CD4-positive, alpha-beta T cell treated with Interleukin-6 at 100 ng/mL for 8 hours (primary cell): ENCODE measurements around the gene COBL.

Experiments used
- DNase-seq: peaks from one replicate; pipeline ENCODE4 v3.0.0-alpha.2; 2020; ENCODE audit warnings: mixed read lengths, low spot score

The COBL gene

DNA sequence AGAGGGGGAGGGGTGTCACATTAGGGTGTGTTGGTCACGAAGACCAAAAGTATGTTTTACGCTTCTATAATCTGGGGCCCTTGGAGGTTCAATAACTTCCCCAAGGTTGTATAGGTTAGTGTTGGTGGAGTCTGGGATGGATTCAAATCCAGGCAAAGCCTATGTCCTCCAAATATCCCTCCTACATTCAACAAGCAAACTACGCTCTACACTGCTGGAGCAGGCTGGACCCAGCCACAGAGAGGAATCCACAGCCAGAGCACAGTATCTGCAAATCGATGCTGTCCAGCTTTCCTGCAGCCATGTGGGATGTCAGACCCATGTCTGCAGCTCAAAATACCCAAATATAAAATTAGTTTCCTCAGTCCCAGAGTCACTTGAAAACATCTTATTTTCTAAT is 198.0 kb downstream of the COBL start:
- DNase-seq, result no peak

DNA sequence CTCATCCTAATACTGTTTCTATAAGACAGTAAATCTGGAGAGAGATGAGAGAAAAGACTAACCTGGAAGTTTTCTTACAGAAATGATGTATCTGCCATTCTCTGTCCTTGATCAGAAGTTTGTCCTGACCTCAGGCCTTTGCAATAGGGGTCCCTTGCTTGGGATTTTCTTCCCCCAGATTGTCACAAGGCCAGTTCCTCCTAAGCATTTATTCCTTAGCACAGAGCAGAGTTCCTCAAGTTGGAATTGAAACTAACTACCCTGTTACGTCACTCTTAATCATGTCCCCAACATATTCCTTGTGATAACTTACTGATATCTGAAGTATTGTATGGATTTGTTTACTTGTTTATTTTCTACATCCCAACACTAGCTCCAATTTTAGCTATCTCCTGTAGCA is 202.1 kb downstream of the COBL start:
- no peak for DNase-seq

DNA sequence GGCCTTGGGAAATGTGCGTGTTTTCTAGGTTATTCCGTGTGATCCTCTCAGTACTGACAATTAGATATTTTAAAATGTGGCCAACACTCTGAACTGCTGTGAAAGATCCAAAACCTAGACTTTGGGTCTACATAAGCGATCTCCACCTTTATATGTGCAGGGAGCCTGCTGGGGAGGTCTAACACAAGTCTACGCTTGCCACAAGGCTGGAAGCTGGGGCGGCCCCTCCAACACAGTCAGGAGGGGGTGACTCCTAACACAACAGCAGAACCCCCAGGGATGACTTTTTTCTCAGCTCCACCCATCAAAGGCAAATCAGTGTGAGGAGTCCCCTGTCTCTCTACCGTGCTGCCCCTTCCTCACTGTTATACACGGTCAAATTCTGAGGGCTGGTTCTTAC is 202.6 kb downstream of the COBL start:
- no peak for DNase-seq

DNA sequence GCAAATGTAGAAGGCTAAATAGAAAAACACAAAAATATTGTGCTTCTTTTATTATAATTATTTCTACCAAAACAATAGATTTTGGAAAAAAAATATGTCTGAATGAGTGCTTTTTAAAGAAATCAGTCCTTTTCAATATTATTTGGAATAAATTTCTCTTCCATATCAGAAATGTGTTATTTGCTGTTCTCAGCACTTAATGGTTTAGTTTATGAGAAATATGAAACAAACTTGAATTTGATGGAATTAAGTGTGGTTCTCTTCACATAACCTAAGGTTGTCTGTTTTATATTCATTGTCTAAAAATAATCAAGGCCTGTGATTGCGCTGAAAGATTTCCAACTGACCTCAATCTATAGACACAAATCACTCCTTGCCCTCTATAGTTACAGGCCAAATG is 203.0 kb downstream of the COBL start:
- no peak for DNase-seq

DNA sequence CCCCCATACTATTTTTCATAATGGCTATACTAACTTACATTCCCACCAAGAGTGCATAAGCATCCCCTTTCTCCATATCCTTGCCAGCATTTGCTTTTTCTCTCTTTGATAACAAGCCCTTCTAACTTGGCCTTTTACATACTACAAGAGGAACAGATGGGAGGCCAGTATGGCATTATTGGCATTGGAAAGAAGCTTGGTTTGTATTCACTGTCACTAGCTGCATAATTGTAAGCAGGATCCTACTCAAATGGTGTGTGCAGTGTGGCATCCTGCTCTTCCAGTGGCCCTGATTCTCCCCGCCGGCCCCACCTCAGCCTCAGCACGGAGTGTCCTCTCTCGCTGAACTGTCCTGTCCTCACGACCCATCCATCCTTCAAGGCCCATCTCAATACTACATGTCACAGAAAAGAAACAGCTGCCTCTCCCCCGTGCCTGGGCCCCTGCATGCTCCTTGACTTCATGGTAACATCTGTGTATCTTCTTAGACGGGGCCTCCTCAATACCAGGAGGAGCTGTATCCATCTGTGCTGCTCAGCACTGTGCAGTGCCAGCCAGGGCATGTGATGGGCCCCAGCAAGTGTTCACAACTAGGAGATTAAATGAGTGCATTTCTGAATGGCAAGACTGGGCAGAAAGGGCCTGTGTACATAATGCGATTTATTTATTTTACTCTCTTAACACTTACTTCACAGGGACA is 205.2 kb downstream of the COBL start:
- DNase-seq, result no peak

DNA sequence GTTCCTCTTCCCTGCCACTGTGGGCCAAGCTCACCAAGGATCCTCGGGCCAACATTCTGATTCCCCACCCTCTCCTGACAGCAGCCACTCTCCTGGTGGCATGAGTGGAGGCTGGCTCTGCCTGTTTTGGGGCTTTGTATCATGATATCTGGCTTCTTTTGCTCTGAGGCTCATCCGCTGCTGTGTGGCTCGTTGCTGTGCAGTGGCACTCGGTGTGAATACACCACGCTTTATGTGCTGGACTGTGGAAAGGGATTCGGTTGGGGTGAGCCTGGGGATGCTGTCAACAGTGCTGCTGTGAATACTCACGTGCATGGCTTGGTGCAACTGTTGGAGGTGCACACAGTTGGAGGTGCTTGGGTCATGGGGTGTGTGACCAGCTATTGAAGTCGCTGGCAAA is 208.5 kb downstream of the COBL start:
- DNase-seq, result no peak

DNA sequence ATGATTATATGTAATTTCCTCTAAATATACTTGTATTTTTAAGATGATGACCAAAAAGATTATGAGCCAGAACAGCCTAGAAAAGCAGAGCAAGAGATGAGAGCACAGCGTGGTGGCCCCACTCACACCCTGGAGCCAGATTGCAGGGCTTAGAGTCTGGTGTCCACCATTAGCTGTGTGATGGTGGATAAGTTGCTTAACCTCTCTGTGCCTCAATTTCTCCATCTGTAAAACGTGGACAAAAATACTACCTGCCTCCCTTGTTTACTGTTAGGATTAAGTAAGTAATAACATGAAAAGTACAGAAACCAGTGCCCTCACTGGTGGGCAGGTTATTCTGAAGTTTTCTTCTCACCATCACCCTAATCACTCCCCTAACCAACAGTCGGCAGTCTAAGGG is 212.3 kb downstream of the COBL start:
- no peak for DNase-seq

DNA sequence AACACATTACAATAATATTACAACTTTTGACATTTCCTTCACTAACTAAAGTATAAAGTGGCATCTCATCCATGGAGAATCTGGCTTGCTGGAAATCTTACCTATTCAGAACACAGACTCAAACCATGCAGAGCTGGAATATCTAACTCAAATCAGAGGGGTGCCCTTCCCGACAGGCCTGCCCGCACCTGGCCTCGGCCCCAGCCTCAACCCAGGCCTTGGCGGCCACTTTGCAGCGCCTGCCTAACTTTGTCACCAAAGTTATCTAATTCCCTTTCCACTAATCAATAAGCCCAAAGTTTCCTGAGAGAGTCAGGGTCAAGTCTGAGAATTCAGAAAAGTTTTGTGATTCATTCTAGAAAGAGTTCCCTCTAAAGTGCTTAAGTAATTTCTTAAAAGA is 212.9 kb downstream of the COBL start:
- DNase-seq, result no peak

DNA sequence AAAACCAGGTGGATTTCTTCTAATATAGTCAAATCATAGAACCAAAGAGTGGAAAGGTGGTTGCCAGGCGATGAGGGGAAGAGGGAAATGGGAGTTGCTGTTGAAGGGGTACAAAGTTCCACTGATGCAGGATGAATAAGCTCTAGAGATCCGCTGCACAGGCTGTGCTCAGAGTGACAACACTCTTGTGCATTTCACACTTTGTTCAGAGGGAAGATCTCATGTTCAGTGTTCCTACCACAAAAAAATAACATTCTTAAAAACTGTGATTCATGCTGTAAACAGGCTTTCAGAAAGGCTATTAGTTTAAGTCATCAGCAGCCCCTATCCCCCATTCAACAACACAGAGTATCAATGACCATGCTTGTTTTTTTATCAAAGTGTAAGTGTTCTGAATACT is 213.8 kb downstream of the COBL start:
- DNase-seq, result no peak

DNA sequence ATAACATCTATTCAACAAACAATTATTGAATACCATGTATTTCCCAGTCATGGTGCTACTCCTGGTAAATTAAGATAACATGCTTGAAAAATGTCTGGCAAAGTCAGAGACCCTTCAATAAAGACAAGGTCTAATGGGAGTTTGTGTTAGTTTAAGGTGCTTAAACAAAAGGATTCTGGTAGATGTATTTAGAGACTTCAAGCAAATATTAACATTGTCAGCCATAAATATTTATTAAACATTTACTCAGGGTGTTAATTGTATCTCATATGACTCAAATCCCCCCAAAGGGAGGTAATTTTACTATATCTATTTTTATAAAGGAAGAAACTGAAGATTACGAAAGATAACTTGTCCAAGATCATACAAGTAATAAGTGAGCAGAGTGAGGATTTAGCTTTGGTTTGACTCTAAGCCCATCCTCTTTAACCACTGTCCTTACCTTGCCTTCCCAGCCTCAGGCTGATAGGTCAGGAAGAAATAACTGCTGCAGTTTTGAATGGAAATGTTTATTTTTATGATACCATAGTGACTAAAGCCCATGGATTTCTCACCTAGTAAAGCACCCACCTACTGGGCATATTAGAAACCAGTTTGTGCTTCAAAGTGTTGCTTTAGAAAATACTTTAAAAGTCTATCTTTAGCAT is 215.4 kb downstream of the COBL start:
- no peak for DNase-seq

DNA sequence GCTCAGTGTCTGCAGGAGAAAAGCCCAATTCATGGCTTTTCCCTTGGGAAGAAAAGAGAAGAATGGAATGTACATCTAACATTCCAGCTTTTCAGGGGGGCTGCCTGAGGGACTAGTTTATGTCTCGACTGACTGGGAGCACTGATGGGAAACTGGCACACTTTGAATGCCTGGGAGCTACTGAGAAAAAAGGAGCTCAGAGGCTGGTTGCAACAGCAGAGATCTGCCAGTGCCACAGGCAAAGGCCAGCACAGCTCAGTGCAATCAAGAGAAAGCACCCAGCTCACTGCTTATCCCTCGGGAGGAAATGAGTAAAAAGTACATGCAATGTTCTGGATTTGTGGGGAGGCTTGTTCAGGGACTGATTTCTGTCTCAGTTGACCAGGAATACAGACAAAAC is 226.2 kb downstream of the COBL start:
- DNase-seq, result no peak

DNA sequence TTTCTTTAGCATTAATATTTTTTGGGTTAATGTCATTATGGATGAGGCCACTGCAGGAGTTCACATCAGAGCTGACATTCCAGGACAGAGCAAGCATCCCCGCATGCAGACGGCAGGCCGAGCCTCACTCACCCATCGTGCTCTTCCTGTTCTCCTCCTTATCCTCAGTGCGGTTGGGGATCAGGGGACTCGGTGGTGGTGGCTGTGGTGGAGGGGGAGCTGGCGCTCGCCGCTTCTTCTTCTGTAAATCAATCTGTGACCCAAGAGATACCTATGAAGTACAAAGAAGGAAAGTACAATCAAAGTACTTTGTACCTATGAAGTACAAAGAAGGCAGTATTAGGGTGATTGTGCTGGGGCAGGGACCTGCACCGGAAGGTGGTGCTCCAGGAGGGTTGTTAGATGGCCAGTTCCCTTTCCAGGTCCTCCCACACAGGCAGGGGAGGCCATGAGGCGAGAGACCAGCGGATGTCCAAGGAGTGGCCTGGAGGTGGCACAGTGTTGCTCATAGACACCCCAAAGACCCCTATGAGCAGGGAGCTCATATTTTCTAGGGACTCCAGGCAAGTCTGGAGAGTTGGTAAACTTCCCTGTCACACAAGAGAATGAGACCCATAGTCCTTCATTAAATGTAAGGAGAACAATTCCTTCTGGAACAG is 231.4 kb downstream of the COBL start:
- no peak for DNase-seq

DNA sequence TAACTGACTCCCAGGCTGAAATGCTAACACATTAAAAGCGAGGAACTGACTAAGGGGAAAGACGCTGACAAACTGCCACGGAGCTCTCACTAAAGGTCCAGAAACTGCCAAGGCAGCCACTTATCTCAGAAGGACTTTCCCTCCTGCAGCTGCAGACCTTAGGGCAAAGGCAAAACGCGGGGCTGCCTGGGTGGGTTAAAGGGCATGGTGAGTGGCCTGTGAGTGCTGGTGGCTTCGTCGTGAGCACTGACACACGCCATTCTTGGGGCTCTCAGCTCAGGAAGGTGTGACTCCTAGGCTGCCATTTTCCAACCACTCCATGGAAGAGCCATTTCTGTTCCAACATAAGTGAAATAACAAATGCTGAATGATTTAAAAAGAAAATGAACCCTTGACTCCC is 232.5 kb downstream of the COBL start:
- no peak for DNase-seq

DNA sequence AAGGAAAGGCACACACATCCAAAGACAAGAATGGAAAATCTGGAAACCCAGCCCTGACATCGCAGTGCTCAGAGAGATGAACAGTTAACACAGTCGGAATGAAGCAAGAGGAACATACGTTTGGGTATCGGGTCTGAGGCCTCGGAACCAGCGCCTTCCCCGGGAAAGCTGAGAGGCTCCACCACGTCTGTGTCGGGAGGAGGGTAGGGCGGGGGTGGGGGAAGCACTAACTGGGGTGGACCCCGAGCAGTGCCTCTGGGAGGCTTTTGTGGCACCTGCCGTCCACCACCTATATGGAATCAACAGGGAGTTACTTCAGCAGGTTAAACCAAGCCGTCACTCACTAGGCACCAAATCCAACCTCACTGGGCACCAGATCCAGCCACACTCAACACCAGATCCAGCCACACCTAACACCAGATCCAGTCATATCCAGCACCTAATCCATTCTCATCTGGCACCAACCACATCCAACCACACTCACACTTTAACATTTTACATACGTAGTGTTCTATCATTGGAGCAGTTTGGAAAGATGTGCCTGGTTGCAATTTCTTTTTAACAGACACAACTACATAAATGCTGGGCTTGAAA is 233.6 kb downstream of the COBL start:
- DNase-seq, result no peak

DNA sequence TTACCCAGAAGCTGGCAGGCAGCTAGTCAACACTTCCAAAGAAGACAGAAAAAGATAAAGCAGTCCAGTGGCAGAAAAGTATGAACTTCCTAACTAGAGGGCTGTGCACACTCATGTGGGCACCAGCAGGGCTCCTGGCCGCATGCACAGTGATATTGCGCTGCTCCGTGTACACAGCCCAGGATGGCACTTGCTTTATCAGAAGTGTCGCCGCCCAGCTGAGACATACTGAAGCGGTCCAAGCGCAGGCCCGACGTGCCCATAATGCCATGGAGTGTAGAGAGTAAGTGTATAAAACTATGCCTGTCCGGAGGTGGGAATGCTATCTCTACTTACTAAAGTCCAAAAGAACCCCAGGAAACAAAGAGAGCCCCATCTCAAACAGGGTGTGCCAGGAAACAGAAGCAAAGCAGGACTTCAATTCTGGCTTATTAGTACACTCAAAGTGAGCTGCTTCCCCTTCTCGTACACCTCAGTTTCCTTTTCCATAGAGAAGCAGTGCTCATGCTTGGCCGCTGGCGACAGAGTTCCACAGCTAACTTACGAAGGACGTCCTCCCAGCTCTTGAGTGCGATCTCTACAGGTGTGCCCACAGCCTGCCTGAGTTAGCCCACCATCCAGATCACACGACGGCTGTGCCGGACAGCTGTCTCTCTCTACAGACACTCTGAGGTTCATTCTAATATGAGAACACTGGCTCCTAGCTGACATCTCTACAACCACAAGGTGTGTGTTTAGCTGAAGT is 234.3 kb downstream of the COBL start:
- no peak for DNase-seq

DNA sequence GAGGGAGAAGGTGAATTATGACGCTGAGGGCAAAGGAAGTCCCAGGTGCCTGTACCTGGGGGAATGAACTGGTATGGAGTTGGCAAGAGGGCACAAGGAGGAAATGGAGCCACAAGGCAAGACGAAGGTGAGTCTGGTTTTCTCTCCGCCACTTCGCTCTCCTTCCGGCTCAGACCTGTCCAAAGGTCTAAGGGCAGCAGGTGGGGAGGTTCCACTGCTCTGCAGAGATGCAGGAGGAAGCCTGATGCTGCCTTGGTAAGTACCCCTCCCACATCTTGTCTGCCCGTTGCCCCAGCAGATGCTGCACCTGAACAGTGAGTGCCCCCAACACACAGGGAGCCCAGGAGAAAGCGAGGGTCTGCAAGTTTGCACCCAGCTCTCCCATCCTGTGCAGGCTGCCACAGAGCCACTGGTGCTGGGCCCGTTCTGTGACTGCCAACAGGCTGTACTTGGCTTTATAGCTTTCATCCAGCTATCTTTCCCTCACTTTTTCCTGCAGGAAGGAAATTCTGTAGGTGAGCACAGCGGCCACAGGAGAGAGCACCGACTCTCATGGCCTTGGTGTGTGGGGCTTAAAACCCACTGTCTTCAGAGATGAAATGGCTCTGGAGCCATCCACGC is 235.2 kb downstream of the COBL start:
- DNase-seq, result no peak

DNA sequence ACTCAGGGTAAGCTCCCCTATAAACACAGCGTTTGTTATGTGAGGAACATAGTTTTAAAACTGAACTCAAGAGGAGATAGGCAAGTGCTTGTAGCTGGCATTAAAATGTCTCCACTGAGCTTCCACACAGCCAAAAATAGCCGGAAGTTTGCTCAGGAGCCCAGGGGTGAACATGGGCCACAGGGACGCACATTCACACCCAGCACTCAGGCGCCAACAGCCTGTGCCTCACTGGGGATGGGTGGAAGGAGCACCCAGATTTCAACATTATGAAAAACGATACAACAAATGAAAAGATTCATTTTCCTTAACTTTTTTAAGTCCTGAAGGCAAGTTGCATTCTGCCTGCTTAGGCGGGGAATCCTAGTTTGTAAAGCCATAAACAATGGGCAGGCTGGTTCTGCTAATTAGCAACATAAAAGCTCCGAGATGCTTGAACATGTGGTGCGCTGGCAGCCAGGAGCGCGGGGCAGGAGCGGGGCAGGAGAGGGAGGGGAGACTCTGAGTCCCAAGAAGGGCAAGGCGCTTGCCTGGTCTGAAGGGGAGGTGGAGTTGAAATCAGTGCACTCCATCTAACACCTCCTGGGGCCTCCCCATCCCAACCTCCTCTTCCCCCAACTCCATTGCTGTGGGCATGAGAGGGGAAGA is 235.9 kb downstream of the COBL start:
- DNase-seq, result no peak

DNA sequence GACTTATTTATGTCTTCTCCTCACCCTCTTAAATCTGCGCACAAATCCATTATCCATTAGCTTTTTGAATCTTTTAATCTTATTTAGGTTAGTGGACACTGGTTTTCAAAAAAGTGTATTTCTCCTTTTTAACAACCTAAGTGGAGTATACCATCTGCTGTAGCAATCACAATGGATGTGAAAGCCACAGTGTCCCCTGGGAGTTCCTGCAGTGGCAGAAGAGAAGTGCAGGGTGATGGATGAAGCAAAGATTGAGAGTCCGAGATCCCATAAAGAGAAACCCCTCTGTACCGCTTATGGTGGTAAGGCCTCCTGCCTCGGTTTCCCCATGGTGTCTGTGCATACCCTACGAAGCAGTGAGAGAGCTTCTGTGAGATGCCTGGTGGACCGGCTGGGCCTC is 236.4 kb downstream of the COBL start:
- DNase-seq, result no peak

DNA sequence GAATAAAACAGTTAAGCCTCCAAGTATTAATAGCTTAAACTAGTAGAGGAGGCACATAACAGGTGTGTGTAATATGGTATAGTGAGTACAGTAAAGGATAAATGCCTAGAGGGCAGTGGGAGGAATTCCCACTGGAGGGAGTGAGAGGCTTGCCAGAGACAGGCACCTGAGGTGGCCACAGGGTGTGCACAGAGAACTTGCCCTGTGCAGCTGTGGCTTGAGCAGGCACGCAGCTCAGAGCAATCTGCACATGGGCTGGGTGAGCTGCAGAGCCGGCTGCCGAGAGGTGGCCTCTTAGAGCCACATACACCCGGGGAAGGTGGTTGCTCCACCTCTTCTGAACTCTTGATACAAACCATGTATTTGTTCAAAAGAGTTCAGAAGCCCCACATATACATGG is 237.1 kb downstream of the COBL start:
- no peak for DNase-seq

DNA sequence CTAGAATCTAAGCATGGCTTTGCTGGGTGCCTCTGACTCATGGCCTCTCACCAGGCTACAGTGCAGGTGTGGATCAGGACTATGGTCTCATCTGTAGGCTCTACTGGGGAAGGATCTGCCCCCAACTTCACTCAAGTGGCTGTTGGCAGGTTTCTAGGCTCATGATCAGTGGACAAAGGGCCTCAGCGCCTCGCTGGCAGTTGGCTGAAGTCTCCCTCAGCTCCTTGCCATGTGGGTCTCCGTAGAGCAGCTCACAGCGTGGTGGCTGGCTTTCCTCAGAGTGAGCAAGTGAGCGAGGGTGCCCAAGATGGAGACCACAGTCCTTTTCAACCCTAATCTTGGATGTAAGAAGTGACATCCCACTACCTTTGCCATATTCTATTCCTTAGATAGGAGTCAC is 238.0 kb downstream of the COBL start:
- DNase-seq, result no peak

DNA sequence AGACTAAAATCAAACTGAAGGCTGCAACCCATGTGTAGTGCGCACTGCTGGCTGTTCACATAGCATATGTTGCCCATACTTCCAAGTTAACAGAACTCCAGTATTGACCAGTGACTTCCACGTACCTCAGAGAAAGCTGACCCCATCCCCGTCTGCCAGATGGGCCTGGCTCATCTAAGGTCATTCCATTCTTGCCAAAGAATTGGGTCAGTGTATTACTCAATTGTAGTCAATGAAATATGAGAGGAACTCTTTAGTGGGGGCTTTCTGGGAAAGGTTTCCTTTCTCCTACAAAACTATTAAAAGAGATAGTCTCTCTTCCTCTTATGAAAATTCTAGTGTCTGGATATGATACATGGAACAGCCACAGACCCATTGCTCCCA is 238.6 kb downstream of the COBL start:
- DNase-seq, result no peak
